Measurements from ENCODE around the gene AEBP1.

The AEBP1 gene

DNA sequence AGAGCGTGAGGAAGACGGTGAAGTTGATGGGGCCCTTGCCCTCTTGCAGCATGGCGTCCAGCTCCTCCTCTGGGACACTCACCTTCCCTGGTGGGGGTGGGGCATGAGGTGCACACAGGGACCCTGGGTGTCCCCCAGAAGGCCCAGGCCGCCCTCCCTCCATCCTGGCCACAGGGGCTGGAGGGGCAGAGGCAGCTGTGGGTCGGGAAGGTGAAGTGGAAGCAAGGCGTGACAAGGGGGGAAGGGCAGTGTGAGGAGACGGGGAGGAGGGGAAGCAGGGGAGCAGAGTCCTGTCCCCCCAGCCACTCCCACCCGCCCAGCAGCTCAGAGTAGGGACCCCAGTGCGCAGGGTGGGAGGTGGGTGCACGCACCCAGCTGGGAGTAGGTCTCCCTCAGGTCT, 36.2 kb downstream of the AEBP1 start:
- no peak for DNase-seq (ENCODE audit: low read depth in 2 of 2)

- no peak for DNase-seq (ENCODE audit: low read depth in 2 of 2)
Observed at GRCh38 chr7:44141221-44141850, 37.2 kb downstream of the AEBP1 start, which contains the start of gene MYL7. Gene MYL7 (minus strand): TSS chr7:44141332. CDS start chr7:44141305, 27 bp downstream.

DNA sequence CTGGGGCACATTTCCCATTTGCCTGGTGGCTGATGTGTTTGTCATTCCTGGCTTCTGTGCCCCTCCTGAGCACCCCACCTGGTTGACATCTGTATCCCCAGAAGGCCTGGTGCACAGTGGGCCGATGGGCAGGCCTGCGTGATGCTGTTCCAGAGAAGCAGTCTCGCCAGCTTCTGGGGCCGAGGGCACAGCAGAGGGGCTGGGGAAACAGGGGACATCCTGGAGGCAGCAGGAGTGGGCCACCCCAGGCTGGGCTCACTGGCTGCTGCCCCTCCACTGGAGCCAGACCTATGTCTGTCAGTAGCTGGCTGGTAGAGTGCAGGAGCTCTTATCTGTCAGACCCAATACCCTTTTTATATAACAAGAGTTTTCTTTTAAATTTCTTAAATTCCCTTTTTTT, 37.9 kb downstream of the AEBP1 start:
- DNase-seq (ENCODE audit: low read depth in 2 of 2): no peak

DNA sequence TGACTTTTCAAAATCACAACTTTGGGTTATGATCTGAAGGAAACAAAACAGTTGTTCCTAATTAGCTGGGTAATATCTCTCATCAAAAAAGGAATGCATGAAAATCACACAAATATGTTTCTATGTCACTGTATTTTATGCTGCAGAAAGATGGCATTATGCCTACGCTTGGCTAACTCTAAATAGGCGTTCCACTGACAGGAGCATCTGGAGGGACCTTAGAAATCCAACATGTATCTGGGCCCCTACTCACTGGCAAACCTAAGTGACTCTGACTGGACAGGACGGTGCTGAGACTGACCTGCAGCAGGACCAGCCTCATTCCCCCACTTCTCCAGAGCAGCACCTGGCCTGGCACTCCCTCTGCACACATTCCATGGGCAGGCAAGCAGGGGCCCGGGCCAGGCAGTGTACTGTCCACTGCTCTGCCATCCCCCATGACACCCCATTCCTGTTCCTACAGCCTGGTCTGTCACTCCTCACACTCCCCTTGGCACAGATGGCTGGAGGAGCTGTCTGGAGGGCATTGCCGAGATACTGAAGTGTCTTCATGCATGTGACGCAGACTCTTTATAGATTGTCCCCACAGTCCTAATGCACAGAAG, 39.6 kb downstream of the AEBP1 start:
- no peak for DNase-seq (ENCODE audit: low read depth in 2 of 2)

DNA sequence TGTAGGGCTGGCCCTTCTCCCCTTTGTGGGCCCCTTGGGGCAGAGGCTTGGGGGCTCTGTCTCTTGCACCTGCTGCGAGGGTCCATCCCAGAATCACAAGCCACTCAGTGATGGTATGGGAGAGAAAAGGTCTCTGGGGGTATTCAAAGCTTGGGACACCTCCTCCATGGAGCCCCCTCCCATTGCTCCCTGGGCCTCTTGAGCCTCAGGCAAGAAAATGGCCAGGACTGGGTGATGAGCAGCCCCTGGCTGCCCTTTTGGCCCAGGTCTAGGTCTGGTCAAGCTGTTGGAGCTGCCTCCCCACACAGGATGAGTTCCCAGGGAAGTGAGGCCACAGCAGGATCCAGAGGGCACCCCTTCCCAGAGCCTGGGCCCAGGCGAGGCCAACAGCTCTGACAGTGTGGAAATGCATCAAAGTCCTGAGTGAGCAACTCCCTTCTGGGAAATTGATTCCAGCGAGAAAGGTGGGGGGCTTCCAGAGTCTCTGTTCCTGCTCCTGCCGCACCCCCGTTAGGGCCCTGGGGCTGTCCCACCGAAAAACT, 40.4 kb downstream of the AEBP1 start:
- no peak for DNase-seq (ENCODE audit: low read depth in 2 of 2)

DNA sequence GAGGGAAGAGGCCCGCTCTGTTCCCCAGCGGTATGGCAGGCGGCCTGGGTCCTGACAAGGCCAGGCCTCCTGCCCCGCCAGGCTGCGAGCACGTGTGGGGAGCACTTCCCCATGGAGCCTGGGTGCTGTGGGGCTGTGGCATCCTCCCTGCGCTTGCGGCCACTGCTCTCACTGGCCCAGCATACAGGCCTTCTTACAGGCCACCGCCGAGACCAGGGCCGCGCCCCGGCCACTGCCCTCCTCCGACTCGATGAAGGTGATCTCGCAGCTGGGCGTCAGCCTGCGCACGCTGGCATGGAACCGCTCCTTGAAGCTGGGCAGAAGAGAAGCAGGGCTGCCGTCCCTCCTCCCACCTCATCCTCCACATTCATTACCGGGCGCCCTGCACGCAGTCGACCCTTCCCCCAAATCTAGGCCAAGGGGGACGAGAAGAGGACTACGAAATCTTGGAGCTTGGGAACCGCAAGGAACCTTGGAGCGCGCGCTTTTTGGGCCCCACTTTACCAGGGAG, 40.9 kb downstream of the AEBP1 start:
- no peak for DNase-seq (ENCODE audit: low read depth in 2 of 2)

- DNase-seq (ENCODE audit: low read depth in 2 of 2): peak; percentile 40 to 41
Observed at GRCh38 chr7:44145479-44145968, 41.4 kb downstream of the AEBP1 start.

- DNase-seq (ENCODE audit: low read depth in 2 of 2): peak; percentile 22 to 67
Observed at GRCh38 chr7:44145969-44146911, 42.1 kb downstream of the AEBP1 start.

DNA sequence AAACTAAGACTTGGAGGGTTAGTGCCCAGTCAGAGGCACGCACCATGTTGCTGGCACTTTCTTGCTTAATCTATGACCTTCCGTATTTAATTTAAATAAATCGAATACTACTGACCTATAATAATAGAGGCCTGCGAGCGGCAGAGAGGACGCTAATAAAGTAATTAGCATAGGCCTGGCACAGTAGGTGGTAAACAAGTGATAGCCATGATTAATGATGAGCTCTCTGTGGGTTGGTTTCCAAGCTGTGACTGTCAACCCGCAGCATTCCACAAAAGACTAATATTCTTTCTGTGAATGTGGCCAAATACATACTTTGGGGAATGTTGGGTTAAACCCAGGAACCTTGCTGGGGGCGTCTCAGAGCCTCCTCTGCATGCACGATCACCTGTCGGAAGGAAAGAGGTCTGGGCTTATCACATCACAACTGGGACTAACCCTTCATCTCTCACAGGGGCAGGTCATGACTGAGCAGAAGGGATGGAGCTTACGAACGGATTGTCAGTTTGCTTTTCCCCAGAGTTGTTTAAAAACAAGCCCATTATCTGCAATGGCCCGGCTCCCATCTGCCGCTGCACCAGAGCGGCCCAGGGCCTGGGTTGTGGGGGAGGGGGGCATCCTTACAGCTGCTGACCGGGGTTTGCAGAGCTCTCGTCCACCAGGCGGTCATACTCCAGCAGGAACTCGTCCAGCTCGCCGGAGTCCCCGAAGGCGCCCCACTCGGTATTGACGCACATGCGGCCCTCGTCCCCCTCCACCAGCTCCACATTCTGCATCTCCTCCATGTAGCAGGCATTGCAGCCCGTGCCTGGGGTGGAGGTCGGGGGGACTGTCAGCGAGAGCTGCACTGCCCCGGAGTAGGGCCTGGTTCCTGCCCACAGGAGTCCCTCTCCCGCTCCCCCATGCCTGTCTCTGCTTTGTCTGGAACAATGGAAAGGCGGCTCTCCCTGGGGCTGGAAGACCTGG, 43.2 kb downstream of the AEBP1 start:
- DNase-seq (ENCODE audit: low read depth in 2 of 2): no peak

- no peak for DNase-seq (ENCODE audit: low read depth in 2 of 2)
Observed at GRCh38 chr7:44148166-44148565, 44.0 kb downstream of the AEBP1 start.

- DNase-seq (ENCODE audit: low read depth in 2 of 2): no peak
Observed at GRCh38 chr7:44148961-44149536, 44.9 kb downstream of the AEBP1 start.

- DNase-seq (ENCODE audit: low read depth in 2 of 2): no peak
Observed at GRCh38 chr7:44149571-44150465, 45.7 kb downstream of the AEBP1 start.

DNA sequence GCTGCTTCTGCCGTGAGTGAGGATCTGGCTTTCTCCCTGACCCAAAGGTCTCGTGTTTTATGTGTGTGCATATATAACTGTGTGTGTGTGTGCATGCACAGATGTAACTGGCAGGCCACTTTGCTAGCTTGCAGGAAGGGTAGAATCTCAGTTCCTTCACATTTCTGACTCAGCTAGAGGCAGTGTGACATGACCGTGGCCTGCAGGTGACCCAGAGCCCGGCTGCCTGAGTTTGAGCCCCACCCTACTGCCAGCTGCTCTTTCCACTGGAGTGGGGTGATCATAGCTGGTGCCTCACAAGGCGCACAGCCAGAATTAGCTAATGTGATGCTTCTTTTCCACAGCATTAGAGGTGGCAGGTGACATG, 46.3 kb downstream of the AEBP1 start:
- DNase-seq (ENCODE audit: low read depth in 2 of 2): no peak

DNA sequence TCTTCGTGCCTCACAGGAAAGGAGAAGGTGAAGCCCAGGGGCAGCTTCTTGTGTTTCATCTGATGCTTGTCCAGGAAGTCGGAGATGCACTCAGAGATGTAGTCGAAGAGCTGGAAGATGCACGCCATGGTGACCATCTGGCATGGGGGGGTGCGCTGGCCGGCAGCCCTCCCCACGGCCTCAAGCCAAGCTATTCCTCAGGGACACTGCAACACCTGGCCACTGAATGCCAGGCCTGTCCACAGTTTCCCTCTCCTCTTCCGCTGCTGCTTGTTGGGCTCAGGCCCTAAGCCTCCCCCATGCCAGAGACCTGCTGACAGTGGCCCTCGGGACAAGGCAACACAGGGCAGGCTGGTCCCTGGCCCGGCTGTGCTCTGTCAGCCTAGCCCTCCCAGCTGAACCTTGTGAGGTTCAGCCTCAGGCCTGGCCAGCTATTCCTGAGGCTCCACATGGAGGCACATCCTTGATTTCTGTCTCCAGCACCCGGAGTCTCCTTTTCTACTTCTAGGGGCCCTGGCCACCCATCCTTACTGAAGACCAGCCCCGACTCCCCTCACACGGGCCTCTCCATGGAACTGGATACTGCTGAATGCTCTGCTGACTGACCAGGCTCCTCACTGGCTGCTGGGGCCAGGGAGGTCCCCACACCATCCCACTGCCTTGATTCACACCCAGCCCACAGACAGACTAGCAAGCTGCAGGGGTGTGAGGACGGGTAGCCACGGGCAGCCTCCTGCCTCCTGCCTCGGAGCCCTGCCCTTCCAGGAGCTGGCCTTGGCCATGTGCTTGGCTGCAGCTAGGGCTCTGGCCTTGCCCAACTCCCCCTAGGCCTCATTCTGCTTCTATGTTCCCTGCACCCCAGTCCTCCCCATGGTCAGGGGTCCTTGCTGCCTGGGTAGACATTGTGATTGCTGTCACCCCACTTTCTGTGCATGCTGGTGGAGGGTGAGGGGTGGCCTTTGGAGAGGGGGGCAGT, 47.1 kb downstream of the AEBP1 start:
- no peak for DNase-seq (ENCODE audit: low read depth in 2 of 2)

DNA sequence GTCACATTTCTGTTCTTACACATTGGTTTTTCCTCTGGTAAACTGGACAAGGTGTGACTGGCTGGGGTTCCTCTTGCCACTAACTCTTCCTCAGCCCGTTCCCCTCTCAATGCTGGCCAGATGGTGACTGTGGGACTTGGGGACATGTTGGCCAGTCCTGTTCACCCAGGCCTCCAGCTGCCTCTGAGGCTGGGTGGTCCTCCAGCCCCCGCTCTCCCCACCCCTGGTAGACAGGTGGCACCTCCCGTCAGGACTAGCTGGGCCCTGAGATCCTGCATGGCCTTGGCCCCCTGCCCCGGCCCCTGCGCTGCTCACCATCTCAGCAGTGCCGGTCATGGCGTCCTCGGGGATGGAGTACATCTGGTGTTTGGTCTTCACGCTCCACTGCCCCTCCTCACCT, 47.8 kb downstream of the AEBP1 start:
- no peak for DNase-seq (ENCODE audit: low read depth in 2 of 2)

- DNase-seq (ENCODE audit: low read depth in 2 of 2): no peak
Observed at GRCh38 chr7:44152971-44153947, 49.1 kb downstream of the AEBP1 start.

GRCh38 chr7:44153948-44154335, 49.8 kb downstream of the AEBP1 start:
- DNase-seq (ENCODE audit: low read depth in 2 of 2): no peak
